GM18907 (cell line): ENCODE measurements around the gene TEC.

Source experiments
- ATAC-seq: cut with Tn5 transposase; IDR thresholded peaks from one replicate; pipeline ENCODE4 v1.9.1; 2021; ENCODE audit warnings: mild to moderate bottlenecking, moderate library complexity; ENCODE audit not compliant: unreplicated experiment

TEC gene

DNA sequence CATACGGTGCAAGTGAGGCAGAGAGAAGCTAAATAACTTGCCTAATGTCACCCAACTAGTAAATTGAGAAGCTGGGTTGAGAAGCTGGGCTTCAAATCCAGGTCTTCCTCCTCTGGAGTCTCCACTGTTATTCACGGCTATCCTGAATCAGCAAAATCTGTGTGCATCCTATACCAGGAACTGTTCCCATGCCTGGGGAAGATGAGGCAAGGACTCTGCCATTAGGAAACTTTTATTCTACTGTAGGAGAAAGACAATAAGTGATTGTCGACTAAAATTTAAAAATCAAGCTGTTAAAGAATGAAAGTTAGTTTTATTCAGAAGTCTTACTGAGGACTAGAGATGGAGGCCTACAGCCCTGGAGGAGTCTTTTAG, 872 bp upstream of the TEC start:
- no peak for ATAC-seq

DNA sequence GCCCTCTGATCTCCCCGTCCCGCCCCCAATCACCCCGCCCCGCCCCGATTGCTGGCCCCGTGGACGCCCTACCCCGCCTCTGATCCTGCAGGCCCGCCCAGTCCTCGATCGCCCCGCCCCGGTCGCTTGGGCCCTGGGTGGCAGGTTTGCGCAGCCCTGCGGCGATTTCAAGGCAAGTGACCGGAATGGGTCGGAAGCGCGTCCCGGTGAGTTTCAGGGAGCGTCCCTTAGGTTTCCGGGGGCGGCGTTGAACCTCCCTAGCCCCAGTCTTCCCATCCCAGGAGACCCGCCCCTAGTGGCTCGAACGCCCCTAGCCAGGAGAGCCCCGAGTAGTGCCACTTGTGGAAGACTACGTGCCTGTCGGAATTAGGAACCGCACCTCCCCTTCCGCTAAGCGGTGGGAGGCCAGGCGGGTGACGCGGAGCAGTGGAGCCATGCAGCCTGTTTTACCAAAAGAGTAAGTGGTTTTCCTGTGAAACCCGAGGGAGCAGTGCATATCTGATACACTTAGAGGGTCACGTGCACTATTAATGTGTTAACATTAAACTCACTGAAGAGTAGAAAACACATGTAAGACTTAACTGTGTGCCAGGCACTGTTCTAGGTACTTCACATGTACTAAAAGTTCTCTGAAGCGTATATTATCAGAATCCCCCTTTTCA, 354 bp upstream of the TEC start:
- ATAC-seq: peak; percentile 80

DNA sequence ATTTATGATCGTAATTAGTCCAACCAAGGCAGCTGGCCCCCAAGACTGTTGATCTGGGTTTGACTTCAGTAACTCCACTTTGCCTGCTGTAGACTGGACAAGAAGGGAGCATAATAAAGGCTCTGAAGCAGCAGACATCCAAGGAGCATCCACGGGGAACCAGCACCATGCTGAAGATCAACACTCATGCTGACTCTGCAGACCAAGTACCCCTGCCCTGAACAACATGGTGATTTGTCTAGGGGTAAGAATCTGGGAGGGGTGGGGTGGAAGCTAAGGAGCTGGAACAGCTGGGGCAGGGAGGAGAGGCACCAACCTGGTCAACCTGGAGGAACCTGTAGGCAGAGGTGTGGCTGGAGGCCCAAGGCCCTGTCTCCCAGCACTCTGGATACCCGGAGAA, 2.1 kb downstream of the TEC start:
- no peak for ATAC-seq

DNA sequence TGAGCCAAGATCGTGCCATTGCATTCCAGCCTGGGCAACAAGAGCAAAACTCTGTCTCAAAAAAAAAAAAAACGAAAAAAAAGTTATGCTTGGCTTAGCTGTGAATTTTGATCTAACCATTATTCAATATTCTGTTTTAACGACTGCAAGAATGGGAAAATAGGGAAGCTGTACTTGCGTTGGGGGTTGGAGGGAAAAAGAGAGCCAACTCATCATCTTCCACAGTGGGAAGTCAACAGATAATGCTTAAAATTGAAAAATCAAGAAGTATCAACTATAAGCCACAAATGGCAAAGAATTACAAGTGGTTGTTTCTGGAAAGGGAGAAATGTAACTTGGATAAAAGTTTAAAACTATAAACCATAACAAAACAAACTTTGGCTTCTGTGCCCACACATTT, 2.9 kb downstream of the TEC start:
- ATAC-seq: no peak

DNA sequence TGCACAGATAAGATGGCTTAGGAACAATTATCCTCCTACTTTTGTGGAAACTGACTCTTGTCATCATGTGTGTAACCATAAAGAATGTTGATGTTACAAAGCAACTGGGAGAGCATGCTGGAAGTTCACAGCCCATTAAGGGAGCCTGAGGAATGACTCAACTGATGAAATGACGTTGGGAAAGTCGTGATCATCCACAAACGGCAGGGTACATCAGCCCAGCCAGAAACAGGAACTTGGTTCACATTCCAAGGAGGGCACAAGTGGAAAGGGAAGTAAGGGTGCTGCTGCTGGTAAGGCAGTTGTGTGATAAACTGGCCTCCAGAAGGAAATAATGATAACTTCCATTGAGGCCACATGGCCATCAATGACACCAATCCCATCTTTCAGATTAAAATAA, 6.7 kb downstream of the TEC start:
- ATAC-seq: no peak

DNA sequence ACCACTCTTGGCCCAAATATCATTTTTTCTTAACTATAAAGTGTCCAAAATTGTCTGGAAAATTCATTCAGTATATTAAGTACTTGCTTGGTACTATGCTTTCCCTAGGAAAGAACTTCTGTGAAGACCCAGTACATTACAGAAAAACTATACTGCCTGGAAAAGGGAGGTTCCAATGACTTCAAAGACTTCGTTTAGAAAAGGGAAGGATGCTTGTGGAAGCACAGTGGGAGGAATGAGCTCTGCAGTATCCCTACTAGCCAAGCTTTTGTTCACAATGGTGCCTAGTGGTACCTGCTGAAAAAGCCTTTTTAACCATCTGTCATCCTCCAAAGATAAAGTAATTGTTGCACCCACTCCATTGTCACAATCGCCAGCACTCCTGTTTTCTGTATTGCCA, 7.2 kb downstream of the TEC start:
- ATAC-seq: no peak

DNA sequence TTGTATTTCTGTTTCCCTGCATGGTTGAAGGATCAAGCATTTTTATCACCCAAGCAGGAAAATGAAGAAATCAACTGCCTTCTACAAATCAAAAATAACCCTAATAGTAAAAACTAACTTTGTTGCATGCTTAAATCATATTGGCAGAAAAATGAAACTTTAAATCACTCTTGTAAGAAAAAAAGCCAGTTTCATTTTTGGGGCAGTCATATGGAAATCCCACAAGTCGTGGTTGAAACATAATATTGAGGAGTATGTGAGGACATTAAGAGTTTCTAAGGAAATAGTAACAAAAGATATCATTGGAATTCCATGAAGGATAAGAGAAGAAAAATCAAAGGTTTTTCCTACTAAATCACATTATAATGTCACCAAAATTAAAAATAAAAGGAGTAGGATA, 8.4 kb downstream of the TEC start:
- ATAC-seq: no peak

DNA sequence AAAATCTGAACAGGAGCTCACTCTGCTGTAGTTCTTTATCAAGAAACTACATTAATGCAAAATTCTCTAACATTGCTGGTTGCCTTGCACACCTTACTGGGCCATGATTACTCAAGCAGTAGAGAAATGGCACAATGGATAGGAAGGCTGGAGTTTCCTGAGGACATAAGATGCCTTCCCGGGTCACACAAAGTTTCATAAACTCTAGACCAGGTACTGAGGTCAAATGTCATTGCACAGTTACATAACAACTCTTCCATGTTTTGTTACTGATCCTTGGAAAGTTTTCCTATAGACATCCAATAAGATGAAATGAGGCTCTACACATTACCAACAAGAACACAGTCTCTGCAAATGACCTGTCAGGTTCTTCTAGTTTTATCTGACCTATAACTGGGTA, 9.9 kb downstream of the TEC start:
- ATAC-seq: no peak

DNA sequence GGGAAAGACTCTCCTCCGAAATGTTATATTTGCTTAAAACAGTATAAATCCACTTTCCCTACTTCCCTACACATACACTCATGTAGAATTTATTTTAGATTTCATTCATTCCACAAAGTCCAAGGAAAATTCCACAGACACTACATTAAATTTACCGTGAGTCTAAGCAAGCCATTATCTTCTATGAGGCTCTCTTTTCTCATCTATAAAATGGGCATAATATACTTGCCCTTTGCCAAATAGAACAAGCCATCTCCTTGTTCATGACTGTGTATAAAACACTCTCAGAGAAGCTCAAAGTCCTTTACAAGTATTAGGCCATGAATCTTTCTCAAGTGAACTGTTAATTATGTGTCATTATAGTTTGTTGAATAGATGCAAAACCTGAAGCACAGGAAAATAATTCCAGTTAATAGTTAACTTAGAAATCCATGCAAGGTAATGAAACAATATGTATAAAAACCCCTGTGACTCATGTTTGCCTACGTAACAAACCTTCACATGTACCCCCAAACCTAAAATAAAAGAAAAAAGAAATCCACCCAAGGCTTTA, 10.7 kb downstream of the TEC start:
- ATAC-seq: no peak

DNA sequence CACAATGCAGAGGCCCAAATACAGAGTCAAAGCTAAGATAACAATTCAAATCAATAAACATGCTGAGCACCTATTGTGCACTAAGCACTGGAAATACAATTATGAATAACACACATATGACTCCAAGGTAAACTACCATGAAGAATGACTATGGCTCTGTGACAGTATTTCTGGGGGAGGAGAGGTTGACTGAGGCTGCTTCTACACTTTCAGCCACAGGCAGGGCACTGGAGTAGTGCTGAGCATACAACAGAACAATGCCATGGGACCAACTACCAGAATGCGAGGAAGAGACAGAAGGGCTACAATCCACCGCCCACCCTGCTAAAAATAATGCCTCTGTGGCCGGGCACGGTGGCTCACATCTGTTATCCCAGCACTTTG, 13.7 kb downstream of the TEC start:
- ATAC-seq: no peak

DNA sequence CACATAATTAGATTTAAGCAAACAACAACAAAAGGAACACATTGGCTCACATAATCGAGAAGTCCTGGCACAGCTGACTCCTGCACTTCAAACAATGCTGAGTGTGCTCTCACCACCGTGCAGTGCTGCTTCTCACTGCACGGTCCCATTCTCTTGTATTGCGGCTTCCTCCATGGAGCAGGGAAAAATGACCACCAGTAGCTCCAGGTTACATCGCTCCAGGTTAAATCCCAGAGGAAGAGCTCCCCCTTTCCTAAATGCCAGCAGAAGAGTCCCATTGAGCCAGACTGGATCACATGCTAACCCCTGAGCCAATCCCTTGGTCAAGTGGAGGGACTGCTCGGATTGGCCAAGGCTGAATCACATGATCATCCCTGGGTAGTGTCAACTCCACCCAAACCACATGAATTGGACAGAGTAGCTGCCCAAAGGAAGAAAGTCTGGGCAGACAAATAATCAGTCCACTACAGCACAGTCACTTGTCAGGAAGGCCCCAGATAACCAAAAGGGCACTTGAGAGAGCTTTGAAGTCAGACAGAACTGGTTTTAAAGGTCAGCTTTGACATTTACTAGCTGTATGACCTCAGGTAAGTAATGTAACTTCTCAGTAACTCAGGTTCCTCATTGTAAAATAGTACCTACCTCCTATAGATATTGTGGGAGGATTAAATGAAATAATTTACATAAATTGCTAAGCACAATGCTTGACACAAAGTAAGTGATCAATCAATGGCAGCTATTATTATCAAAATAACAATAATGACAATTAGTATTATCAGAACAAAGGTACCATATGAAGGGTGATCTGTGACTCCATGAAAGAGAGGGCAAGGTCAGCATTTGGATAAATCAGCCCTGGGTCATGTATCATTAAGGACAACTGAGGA, 14.3 kb downstream of the TEC start:
- ATAC-seq: no peak

DNA sequence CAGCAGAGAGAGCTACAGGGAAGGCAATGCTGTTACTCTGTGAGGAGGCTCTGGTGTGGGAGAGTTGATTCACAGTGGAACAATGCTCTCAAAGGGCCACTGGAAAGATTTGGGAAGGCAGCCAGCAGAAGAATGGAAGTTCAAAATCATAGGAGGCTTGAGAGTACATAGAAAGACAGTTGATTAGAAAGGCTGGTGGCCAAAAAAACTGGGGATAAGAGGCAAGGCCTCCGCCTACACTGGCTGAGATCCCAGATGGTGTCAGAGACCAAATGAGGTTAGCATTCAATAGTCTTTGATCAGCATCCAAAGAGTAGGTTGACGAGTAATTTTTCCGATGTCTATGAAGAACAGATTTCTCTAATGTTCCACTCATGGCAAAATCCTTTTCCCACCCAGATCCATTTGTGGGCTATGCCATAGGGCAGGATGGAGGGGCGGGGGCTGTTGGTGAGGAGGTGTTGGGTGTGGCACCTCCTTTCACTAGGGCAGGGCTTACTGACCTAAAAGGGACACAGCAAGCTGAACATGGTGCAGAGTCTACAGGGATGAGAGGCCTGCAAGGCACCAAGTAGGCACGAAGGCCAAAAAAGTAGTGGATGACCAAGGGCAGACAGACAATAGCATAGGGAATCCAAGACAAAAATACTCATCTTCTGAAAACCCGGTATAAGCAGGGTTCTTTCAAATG, 15.1 kb downstream of the TEC start:
- no peak for ATAC-seq

DNA sequence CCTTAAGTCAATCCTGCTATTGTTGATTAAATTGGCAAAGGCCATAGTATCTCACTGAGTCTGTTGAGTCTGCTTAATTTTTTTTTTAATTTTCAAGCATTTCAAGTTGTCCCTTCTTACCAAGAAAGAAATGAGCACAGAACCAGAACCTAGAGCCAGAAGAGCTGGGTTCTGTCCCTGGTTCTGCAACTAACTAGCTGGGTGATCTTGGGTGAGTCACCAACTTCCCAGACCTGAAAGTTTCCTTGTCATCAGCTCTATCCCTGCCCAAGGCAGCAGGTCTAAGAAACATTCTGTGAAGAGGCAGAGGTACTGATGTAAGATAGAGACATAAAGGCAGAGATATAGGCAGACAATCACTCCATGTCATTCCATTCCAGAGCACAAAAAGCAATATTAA, 17.3 kb downstream of the TEC start:
- ATAC-seq: no peak

DNA sequence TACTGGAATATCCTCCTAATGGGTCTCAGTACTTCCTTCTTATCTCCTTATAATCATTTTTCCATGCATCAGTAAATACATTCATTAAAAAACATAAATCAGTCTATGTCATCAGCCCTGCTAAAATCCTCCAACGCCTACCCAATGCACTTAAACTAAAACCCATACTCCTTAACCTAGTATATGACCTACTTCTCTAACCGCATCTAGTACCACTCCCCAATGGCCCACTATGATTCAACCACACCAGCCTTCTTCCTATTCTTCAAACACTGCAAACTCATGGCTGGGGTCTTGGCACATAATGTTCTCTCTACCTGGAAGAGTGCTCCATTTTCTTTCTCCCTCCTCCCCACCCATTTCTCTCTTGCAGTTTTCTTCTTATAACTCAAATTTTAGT, 18.7 kb downstream of the TEC start:
- ATAC-seq: no peak

DNA sequence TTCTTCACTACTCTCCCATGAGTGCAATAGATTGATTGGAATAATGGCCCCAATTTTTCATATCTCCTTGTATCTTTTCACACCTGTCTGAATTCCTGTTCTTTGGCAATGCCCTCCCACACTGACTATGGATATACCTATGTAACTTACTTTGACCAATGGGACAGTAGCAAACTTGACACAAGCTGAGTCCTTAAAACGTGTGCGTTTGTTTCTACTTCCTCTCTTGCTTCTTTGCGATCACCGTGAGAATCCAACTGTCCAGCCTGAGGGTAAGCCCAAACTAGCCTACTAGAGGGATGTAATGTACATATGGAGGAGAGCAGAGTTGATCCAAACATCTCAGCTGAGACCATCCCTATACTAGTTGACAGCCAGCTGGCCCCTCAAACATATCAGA, 19.3 kb downstream of the TEC start:
- ATAC-seq: no peak

DNA sequence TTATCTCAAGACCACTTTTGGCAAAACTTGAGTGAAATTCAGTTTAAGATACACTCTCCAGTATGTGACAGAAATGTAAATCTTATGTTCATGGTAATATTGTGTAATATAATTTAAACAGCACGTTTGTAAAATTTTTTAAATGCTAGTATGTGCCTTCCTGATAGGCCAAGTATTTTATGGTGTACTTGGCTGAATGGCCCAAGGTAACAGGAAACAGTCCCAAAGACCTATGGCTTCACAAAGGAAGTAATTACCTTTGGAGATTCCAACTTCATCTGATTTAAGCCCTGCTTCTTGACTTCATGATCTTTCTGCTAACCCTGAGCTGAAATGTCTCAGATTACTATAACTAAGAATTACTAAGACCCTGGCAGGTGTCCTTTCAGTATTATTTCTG, 20.3 kb downstream of the TEC start:
- no peak for ATAC-seq

DNA sequence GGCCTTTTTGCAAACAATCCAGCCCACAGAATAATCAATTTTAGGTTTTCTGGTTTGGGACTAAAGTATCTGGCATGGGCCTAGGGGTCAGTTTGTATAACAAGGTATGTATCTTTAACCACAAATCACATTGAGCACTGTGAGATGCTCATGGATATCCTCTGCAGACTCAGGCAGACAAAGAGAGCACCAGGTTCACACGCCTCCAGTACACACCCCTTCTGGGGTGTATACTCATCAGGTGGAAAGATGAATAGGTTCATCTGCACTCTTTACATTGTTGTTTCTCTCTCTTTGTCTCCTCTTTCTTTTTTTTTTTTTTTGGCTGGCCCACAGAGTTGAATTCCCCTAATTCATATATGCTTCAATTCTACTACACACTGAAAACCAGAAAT, 21.1 kb downstream of the TEC start:
- no peak for ATAC-seq

DNA sequence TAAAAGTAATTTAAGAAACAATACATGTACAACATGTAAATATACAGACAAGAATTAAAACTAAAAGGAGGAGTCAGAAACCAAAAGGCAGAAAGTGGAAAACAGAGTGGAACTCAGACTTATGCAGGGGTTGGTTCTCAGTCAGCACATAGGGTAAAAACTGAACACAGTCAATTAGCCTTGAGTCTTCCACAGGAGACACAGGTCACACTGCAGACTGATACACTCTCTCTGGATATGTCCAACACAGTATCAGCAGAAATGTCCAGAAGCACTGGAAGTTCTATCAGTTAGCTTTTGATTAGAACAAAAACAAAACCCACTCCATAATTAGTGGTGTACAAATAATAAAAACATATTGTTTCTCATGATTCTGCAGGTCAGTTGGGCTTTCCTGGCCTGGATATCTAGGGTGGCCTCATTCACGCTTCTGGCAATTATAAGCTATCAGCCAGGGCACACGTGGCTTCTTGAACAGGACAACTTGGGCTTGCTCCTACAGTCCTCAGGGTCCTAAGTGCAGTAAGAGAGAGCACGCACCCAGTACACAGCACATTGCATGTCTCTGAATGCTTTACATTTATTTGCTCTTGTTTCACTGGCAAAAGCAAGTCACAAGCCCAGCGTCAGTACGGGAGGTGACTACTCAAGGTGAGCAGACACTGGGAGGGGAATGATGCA, 21.6 kb downstream of the TEC start:
- ATAC-seq: no peak

DNA sequence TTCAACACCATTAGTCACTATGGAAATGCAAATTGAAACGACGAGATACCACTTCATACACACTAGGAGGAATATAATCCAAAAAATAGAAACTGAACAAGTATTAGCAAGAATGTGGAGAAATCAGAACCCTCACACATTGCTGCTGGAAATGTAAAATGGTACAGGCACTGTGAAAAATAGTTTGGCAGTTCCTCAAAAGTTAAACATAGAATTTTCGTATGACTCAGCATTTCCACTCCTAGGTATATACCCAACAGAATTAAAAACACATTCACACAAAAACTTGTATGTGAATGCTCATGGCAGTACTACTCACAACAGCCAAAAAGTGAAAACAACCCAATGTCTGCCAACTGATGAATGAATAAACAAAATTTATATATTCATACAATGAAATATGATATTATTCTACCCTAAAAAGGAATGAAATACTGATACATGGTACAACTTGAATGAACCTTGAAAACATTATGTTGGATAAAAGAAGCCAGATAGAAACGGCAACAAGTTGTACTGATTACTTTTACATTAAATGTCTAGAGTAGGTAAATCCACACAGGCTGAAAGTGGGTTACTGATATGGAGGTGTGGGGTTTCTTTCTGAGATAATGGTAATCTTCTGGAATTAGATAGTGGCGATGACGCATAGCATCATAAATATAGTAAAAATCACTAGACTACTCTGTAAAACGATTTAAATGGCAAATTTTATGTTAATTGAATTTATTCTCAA, 22.3 kb downstream of the TEC start:
- ATAC-seq: no peak

DNA sequence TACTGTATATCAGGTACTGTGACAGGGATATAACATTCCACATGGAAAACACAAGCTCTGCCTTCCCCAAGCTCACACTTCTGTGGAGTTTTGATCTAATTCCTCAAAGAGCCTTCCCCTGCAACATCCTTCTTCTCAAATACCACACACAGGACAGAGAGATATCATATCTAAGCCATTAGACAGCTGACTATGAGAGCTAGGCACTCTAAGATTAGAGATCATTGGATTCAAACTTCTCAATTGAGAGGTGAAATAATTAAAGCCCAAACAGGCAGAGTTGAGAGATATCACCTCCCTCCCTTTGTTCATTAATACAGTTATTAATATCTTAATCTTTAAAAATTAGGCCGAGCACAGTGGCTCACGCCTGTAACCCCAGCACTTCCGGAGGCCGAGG, 25.0 kb downstream of the TEC start:
- ATAC-seq: no peak

DNA sequence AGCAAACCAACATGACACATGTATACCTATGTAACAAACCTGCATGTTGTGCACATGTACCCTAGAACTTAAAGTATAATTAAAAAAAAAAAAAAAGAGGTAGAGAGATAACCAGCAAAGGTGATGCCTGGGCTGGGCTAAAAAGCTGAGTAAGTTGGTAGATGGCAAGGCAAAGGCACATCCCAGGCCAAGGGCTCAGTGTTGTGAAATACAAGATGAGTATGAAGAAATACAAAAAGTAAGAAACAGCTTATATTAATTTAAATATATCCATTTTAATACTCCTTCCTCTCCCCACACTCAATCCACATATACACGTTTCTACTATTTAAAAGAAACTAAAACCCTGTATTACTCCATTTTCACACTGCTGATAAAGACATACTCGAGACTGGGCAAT, 25.8 kb downstream of the TEC start:
- ATAC-seq: no peak
